Stimulated activated CD4-positive, alpha-beta T cell treated with anti-CD3 and anti-CD28 coated beads, Interleukin-2, amount 100 ng/mL, for 4 hours (primary cell): ENCODE data around the gene SLC37A1.
"Not testable (repeated sequence)": the region's sequence is repeated elsewhere in the genome, so short reads cannot be mapped to it uniquely, and the experiment has no call there.

Source experiments
- DNase-seq: peaks from one replicate; pipeline ENCODE4 v3.0.0-alpha.2; 2020; ENCODE audit warnings: low read depth

The SLC37A1 gene

DNA sequence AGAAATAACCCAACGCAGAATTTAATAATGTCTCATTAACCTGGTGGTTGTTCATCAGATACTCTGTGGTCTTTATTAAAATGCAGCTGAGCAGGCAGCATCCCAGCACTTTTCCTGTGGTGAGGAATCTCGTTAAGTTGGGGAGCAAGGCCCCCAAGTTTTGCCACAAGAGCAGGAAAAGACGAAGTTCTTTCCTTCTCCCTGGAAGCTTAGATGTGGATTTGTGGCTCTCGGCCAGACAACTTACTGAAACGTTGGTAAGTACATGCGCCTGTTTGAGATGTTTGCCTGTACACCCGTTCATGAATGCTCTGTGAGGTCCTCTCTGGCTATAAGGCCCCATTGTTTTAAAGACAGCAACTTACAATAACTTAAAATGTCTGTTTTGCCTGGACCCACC, 105.5 kb downstream of the SLC37A1 start:
- no peak for DNase-seq

- DNase-seq: no peak
These were observed 106.2 kb downstream of the SLC37A1 start for GRCh38 chr21:42619841-42620240.

GRCh38 chr21:42621166-42621818, 107.6 kb downstream of the SLC37A1 start:
- DNase-seq: no peak

- no peak for DNase-seq
These were observed 108.1 kb downstream of the SLC37A1 start for GRCh38 chr21:42621819-42622177.

GRCh38 chr21:42622284-42622683, 108.6 kb downstream of the SLC37A1 start:
- no peak for DNase-seq

GRCh38 chr21:42623694-42624093, 110.0 kb downstream of the SLC37A1 start:
- DNase-seq: no peak

DNA sequence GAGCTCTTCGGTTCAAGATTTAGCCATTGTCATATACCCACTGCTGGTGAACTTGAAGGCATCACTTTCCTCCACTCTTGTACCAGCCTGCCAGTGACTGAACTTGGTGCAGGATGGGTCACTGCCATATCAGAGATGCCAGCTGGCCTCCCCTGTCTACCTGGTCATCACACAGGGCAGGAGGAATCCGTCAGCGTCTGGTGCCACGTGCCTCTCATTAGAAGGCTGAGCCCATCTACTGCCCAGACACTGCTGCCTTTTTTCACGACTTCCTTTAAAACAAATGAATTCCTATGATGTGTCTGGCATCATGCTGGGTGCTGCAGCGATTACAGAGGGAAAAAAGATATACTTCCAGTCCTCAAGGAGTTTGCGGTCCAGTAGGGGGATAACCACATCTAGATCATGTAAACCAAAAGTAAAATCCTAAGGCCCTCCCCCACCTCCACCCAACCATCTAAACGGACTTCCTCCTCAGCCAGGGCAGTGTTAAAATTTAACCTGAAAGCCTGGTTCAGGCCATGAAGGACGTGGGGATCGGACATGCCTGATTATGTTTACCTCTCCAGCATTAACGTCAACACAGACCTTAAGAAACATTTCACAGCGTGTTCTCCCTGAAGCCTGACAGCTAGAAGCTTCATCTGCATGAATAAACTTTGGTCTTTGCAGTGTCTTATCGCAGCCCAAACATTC, 110.6 kb downstream of the SLC37A1 start:
- DNase-seq: no peak

DNA sequence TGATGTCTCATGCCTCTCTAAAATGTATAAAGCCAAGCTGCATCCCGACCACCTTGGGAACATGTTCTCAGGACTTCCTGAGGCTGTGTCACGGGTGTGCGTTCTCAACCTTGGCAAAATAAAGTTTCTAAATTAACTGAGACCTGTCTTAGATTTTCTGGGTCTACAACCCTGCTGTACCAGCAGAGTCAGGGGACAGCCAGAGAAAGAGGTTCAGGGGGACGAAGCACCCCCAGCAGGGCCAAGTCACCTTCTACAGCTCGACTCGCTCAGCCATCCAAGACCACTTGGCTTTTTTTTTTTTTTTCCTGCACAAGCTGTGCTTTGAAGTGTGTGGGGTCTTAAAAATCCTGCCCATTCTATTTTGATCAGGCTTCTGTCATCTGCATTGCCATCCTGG, 111.3 kb downstream of the SLC37A1 start:
- no peak for DNase-seq

GRCh38 chr21:42626171-42626570, 112.5 kb downstream of the SLC37A1 start:
- DNase-seq: no peak

GRCh38 chr21:42627527-42628289, 114.1 kb downstream of the SLC37A1 start:
- DNase-seq: no peak

GRCh38 chr21:42628466-42629061, 114.9 kb downstream of the SLC37A1 start:
- DNase-seq: not testable (repeated sequence)

DNA sequence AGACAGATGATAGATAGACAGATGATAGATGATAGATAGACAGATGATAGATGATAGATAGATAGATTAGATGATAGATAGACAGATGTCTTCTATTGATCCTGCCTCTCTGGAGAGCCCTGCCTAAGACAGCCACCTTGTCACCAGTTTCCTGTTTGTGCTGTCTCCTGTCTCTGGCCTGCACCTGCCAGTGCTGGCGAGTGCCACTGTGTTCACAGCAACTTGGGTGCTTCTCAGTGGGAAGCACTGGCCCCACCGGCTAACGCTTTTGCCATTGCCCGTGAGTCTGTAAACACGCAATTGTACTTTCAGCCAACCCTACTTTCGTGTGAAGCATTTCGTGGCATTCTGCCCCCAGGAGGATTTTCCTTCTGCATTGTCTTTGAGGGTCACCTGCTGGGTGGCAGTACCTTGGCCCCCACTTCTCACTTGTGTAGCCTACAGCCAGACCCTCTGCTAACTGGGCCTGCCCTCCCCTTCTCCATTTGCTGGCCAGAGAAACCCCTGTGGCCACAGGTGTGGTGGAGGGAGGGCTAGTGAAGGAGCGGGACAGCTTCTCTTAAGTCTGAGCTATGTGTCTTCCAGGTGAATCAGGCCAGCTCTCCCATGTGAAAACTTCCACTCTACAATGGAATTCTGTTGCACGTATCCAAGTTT, 116.4 kb downstream of the SLC37A1 start:
- DNase-seq: no peak

DNA sequence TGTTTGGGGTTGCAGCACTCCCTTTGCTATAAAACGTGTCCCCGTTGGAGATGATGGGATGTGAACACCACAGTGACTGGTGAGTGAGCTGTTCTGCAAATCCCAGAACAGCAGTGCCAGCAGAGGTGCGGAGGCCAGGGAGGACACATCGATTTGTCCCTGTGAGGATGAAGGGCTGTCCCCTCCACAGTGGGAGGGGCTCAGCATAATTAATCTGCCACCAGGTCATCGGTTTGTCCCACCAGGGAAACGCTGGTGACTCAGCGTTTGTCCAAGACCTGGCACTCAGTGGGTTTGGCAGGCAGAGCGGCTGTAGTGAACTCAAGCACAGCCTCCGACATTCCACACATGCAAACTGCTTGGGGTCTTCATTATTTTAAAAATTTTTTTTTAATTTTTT, 117.0 kb downstream of the SLC37A1 start:
- DNase-seq: no peak
